Psoas muscle (tissue), 8 donors: ENCODE data around the gene ZNF280B. TPM values are rescaled to one million over a fixed set of nuclear protein-coding genes. Genes with fewer than 3 reads are reported as not detected.

Source experiments
- ATAC-seq, 4 donors: fragments of 200-7000 bp; cut with Tn5 transposase; one replicate each; pipeline ENCODE4 v1.9.1; 2020; ENCODE audit warnings: moderate library complexity in 3 of 4, mild to moderate bottlenecking in 2 of 4
- DNase-seq, 2 donors: peaks; one replicate each; pipeline ENCODE4 v3.0.0-alpha.2; 2020
- H3K27ac ChIP-seq: fragments of 200-600 bp; one replicate; pipeline ENCODE4 v1.8.0; 2022
- H3K27me3 ChIP-seq, 3 donors: fragments of 200-600 bp in 1 of 3; one replicate each; pipeline versions ENCODE4 v1.6.1 to v1.8.0; 2013 to 2022; ENCODE audit warnings: low read length in 2 of 3, mild to moderate bottlenecking in 2 of 3, moderate library complexity in 1 of 3; ENCODE audit not compliant: insufficient read depth in 3 of 3
- H3K36me3 ChIP-seq, 2 donors: fragments of 200-600 bp in 1 of 2; one replicate each; pipeline versions ENCODE4 v1.6.1 to v1.8.0; 2013 to 2022; ENCODE audit warnings: low read depth in 1 of 2, mild to moderate bottlenecking in 1 of 2, moderate library complexity in 1 of 2; ENCODE audit not compliant: insufficient read depth in 1 of 2
- H3K4me1 ChIP-seq: fragments of 200-600 bp; one replicate; pipeline ENCODE4 v1.8.0; 2022
- H3K4me3 ChIP-seq: fragments of 200-600 bp; one replicate; pipeline ENCODE4 v1.8.0; 2022; ENCODE audit warnings: mild to moderate bottlenecking
- H3K9me3 ChIP-seq: fragments of 200-600 bp; one replicate; pipeline ENCODE4 v1.8.0; 2022
- CTCF ChIP-seq: fragments of 200-600 bp; IDR thresholded peaks from one replicate; pipeline ENCODE4 v1.8.0; 2022; ENCODE audit warnings: antibody characterized with exemption
- WGBS, 3 donors: extraction: QIAGEN DNeasy Blood & Tissue Kit; methylation state at CpG; one replicate each; pipeline versions ENCODE4 v1.1.6 to v1.1.7; 2013; 5-methylcytosine and 5-hydroxymethylcytosine counted together
- intact Hi-C, 2 donors: fragments of 100-400 bp; cut with DNase I; formaldehyde crosslinking; loops; one replicate each; pipeline versions ENCODE4 v1.11.0 to v1.14.2; 2022
- long read RNA-seq, 2 donors: library from polyadenylated mRNA; unstranded; transcript quantifications; one replicate each; pipeline ENCODE4 v2.0.0, GENCODE V29; 2021
- polyA plus RNA-seq, 3 donors: library from polyadenylated mRNA; stranded (reverse); fragments of 200-250 nt; gene quantifications; one replicate each; pipeline ENCODE4 v1.2.3, GENCODE V29; 2013
- total RNA-seq, 4 donors: library from RNA; stranded (reverse); fragmentation: NEBNext Ultra II Directional in 2 of 4; extraction: Animal tissue kit (Norgen Biotek cat#: 25700) in 2 of 4; gene quantifications; one replicate each; pipeline versions ENCODE4 v1.2.1 to v1.2.4, GENCODE V29; 2021 to 2023
- donor health status: healthy with polysubstance abuse.
- donor health status: DM: no; HTN: no; CAD: no; lungs with moderate emphysema.
- donor health status: Bipolar disorder and iron deficiency.
- donor health status: healthy.
- donor health status: DM: yes; HTN: yes; CAD: no.
- donor health status: DM: no; HTN: no; CAD: no.
- donor health status: DM: no; HTN: no; CAD: no.
- donor health status: DM: yes; HTN: yes; CAD: no.

The ZNF280B gene
- under 1 TPM; 0.10 to 0.54 (median 0.29) TPM for total RNA-seq
- under 1 TPM; 0.06 to 0.23 (median 0.09) TPM for polyA plus RNA-seq
- long read RNA-seq, donor 1 = 0 reads
- long read RNA-seq, donor 2 = 0 reads

- Histone ChIP-seq H3K4me3 (peak within 1 kb of the TSS; percentile 58), H3K9me3 (peaks cover 3% of the 10 kb centered on the region), H3K27me3 (peaks cover 0 to 19% (median 14%) of the 10 kb centered on the region in 3 donors), H3K4me1 (no peaks in the 10 kb centered on the region), H3K27ac (no peak within 1 kb of the TSS), H3K36me3 (no peaks in the 10 kb centered on the region)
- 1 to 3% (median 2%) methylated on average over 67 to 72 of the region's 72 CpGs for WGBS, 3 donors
- peak; percentile 49 to 73 for DNase-seq
- intact Hi-C loops = no loop called here
- peak; percentile 48 to 82 (median 80) for ATAC-seq
- no peak for TF ChIP-seq CTCF
Measured at GRCh38 chr22:22508274-22509176, at the start of gene ZNF280B. Gene ZNF280B (minus strand): TSS chr22:22508742. CDS start chr22:22489398, 19,344 bp downstream.

GRCh38 chr22:22556995-22557925 lies 48.7 kb upstream of the ZNF280B start:
- intact Hi-C loops = no loop called here

GRCh38 chr22:22556578-22556977 lies 48.0 kb upstream of the ZNF280B start:
- WGBS, 3 donors = 87 to 89% (median 89%) methylated on average over 14 of the region's 14 CpGs
- intact Hi-C loops = no loop called here
- no peak for DNase-seq
- Histone ChIP-seq H3K27me3 (no peaks in the 10 kb centered on the region), H3K9me3 (no peaks in the 10 kb centered on the region), H3K4me1 (no peaks in the 10 kb centered on the region), H3K27ac (no peak overlapping the region), H3K4me3 (no peak overlapping the region), H3K36me3 (no peaks in the 10 kb centered on the region)
- ATAC-seq = no peak
- TF ChIP-seq CTCF = no peak

More at GRCh38 chr22:22556995-22557925, 48.7 kb upstream of the ZNF280B start:
- no peak for TF ChIP-seq CTCF
- no peaks in the 10 kb centered on the region for H3K4me1 ChIP-seq
- H3K4me3 ChIP-seq = no peak overlapping the region
- 85 to 91% (median 90%) methylated on average over 38 of the region's 38 CpGs for WGBS, 3 donors
- no peaks in the 10 kb centered on the region for H3K27me3 ChIP-seq
- H3K27ac ChIP-seq = no peak overlapping the region
- H3K9me3 ChIP-seq = no peaks in the 10 kb centered on the region
- no peaks in the 10 kb centered on the region for H3K36me3 ChIP-seq
- no peak for DNase-seq
- no peak for ATAC-seq

GRCh38 chr22:22555596-22555995 lies 47.1 kb upstream of the ZNF280B start:
- ATAC-seq = no peak
- no peak overlapping the region for H3K27ac ChIP-seq
- H3K9me3 ChIP-seq = no peaks in the 10 kb centered on the region
- no peaks in the 10 kb centered on the region for H3K4me1 ChIP-seq
- TF ChIP-seq CTCF = no peak
- H3K4me3 ChIP-seq = no peak overlapping the region
- 89 to 91% (median 89%) methylated on average over 9 of the region's 9 CpGs for WGBS, 3 donors
- no peaks in the 10 kb centered on the region for H3K27me3 ChIP-seq
- intact Hi-C loops = no loop called here
- H3K36me3 ChIP-seq = no peaks in the 10 kb centered on the region
- DNase-seq = no peak
